ENCODE results near the gene KLHL36.

KLHL36 gene

DNA sequence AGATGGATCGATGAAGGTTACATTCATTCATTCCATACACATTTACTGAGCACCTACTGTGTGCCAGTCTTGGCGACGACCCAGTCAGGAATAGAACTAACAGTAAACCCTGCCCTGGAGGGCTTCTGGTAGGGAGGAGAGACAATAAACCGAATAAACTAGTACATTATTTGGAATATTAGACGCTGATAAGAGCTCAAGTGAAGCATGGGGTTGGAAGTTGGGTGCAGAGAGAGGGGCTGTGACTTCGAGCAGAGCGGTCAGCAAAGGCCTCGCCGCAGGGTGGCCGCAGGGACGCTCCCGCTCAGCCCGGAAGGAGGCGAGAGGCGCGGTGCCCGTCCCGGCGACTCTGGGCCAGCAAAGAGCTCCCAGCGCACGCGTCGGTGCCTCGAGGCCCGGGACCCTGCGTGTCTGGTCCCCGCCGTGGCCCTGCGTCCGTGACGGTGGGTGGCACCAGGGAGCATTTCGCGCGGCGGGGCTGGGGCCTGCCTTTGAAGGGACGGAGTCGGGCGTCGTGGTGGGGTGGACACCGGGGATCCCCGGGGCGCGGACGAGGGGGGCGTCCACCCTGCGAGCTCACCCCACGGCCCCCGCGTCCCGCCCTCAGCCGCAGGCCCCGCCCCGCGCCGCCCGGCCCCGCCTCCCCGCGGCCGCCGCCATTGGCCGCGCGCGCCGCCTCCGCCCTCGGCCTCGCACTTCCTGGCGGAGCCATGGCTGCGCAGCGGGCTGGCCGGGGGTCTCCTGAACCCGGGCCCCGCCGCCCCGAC, at the start of gene KLHL36:
Gene KLHL36, plus strand, starts transcription at position 684 of the 767 bp plus-strand sequence. CDS start 2,357 bp downstream, outside the sequence.
- no peak for DNase-seq

GRCh38 chr16:84599521-84600202, 48.6 kb upstream of the KLHL36 start:
- no peak for DNase-seq

- DNase-seq = no peak
Measured at GRCh38 chr16:84600343-84601229, 47.7 kb upstream of the KLHL36 start.

DNA sequence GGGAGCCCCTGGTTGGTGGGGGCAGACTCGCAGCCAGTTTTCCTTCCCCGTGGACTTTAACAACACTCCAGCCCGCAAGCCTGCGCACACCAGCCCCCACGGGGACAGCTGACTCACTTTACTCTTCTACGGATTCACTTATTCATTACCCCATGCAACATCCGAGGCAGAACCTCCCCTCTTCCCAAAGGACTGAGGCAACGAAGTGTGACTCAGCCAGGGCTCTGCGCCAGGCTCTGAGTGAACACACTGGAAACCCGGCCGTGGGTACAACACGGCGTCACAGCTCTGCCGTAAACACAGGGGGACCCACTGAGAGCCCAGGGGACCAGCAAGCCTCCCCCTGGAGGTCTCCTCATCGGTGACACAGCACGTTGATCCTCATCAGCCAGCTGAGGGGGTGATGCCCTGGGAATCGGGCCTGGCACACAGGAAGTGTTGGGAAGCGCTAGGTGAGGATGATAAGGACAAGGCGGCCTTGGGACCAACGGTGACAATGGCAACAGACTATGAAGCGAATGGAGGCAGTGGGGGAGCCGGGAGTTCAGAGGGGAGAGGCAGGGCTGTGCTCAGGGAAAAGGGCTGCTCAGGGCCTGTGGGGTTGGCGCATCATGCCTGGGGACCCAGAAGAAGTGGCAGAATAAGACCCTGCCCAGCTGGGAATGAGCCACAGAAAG, 45.0 kb upstream of the KLHL36 start:
- no peak for DNase-seq

DNA sequence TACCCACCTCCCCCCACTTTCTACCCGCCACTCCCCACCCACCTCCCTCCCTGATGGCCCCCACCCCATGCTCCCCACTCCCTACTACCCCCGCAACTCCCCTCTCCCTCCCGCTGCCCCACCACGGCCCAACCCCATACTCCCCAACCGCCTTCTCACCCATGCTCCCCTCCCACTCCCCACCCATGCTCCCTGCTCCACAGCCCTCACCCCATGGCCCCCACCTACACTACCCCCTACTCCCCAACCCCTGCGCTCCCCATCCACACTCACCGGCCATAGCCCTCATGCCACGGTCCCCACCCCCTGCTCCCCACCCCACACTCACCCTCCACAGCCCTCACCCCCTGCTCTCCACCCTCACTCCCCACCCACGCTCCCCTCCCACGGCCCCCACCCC, 44.4 kb upstream of the KLHL36 start:
- no peak for DNase-seq

DNA sequence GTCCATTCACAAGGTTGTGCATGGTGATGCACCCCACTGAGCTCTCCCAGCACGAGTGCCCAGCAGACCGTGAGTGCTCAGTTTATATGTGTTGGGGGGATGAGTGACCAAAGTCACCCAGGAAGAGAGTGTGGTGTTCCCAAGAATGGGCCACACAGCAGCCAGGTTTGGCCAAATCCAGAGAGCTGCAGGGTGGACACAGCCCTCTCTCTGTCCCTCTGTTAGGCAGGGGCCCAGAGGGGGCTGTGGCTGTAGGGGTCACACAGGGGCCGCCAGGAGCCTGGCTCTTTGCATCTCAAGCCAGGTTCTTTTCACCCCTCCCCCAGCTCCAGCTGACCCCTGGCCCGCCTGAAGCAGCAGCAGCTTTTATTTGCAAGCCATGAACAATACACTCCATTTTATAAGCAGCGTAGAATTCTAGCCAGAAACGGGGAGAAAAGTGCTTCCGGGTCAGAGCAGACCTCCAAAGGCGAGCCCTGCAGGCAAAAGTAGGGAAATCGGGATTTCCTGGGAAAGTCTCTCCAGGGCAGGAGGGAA, 43.8 kb upstream of the KLHL36 start:
- no peak for DNase-seq

- no peak for DNase-seq
Measured at GRCh38 chr16:84605339-84605848, 42.9 kb upstream of the KLHL36 start.

DNA sequence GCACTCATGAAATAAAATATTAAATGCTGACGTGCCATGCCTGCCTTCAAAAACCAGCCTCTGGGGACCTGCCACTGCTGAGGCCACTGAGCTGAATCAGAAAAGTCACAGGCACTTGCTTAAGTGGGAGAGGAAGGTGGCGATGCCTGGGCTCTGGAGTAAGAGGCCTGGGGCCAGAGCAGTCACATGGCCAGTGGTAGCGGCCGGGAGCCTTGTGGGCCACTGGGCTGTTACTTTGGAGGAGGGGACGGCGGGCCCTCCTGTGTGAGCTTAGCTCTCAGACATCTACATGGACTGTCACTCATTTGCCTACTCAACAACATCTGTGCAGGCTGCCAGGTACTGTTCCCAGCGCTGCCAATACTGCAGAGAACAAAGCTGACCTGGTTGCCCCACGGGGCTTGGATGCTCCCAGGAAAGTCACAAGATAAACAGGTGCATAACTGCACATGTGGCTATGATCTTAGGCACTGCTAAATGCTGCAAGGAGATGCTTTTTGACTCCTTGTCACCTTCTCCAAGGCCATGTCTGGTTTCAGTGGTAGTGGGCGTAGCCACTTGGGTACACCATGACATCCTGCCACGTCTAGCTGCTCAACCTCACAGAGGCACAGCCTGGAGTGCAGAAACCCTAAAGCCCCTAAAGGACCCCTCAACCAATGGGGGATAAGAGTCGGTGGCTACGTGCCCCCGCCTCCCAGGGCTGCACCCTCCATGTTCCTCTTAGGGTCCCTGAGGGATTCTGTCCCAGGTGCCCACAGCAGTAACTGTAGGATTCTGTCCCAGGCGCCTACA, 42.0 kb upstream of the KLHL36 start:
- DNase-seq = no peak

- DNase-seq = no peak
Measured at GRCh38 chr16:84607061-84607460, 41.2 kb upstream of the KLHL36 start.

GRCh38 chr16:84607694-84608093, 40.6 kb upstream of the KLHL36 start:
- DNase-seq = no peak

DNA sequence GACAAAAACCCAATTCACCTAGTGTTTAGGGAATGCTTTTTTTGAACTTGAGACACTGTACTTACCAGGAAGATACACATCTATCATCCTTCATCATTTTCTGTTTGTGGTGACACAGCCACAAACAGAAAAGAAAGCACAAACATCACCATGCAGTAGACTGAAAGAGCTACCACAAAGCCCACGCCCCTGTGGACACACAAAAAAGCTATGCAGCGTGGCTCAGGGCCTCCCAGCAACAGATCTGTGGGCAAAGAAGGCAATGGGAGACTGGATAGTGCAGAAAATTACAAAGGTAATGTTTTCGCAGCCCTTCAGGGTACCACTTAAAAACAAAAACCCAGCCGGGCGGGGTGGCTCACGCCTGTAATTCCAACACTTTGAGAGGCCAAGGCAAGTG, 40.0 kb upstream of the KLHL36 start:
- DNase-seq = no peak

GRCh38 chr16:84609563-84610177, 38.6 kb upstream of the KLHL36 start:
- no peak for DNase-seq

DNA sequence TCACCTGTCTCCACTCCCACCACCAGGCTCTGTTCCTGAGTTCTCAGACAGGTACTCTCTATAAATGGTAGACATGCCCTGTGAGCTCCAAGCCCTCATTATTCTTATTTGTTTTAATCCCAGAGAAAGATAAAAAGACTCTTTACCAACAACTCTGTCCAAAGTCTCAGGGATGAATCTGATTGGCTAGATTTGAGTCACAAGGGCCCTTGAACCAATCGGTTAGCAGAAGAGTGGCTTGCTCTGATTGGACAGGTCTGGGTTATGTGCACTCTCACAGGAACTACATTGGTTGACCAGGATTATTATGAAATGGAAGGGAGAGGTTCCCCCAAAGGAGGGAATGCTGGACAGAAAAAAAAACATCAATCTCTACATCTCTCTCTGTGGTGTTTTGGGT, 37.9 kb upstream of the KLHL36 start:
- no peak for DNase-seq

DNA sequence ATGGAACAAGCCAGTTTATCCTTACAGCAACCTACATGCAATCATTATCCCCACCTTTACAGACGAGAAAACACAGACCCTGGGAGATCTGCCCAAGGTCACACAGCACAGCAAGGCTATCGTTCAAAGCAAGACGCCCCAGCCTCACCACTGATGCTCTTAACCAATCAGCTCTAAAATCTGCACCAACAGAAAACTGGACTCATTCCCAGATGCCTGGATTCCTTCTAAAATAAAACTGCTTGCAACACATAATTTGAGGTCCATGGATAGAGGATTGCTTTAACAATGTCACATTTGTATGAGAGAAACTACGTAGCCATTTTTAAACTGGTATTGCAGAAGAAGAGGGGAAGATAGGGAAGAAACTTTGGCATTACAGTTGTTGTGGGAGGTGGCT, 37.3 kb upstream of the KLHL36 start:
- no peak for DNase-seq

DNA sequence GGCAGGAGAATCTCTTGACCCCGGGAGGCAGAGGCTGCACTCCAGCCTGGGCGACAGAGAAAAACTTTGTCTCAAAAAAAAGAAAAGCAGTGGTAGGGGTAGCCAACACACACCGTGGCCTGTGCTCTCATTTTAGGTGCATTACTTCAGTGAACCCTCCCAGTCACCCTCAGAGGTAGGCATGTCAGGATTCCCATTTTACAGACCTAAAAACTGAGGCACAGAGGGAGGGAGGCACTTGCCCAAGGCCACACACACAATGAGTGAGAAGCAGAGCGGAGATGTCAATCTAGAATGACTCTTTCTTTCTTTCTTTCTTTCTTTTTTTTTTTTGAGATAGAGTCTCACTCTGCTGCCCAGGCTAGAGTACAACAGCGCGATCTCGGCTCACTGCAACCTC, 35.6 kb upstream of the KLHL36 start:
- no peak for DNase-seq

GRCh38 chr16:84613408-84614072, 34.8 kb upstream of the KLHL36 start:
- DNase-seq = no peak

GRCh38 chr16:84614073-84614459, 34.2 kb upstream of the KLHL36 start:
- DNase-seq = no peak

- DNase-seq = no peak
Measured at GRCh38 chr16:84614623-84614967, 33.7 kb upstream of the KLHL36 start.

DNA sequence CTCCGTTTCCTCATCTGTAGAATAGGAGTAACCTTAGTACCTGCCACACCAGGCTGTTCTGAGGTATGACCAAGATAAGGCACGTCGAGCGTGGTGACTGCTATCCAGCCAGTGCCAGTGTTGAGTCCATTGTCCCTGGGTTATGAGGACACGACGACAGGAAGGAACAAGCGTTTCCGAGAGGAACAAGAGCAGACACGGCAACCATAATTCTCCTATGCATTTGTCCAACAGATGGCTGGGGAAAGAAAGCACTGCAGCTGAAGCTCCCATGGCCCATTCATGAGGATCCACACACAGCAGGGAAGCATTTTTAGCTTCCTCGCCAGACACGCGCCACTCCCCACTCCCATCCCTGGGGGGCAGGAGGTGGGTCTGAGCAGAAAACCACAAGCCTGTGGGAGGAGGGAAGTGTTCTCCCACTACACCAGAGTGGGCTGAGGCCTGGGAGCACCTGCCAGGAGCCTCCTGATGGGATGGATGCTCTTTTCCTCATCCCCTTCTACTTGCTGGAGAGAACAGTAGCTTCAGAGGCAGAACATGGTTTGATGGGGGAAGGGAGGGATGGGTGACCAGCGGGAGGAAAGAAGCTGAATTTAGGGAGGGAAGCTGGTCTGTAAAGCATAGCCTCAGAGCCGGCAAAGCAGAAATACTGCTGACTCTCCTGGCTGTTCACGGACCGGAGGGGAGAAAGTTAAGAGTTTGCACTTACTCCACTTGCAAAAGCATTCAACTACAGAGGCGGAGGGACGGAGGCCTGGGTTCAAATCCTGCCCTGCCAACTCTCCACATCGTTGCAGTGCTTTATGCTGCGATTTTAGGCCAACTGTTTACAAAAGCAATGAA, 33.1 kb upstream of the KLHL36 start:
- no peak for DNase-seq

- DNase-seq = no peak
Measured at GRCh38 chr16:84616515-84616914, 31.8 kb upstream of the KLHL36 start.
